ENCODE results near the gene CFAP157.
A peak's percentile ranks its signal among the peaks of the same experiment; 100 is the strongest.
"Not testable (repeated sequence)": the region's sequence is repeated elsewhere in the genome, so short reads cannot be mapped to it uniquely, and the experiment has no call there.

The CFAP157 gene

GRCh38 chr9:127739614-127740330, 33.0 kb downstream of the CFAP157 start:
- DNase-seq, result no peak

GRCh38 chr9:127741831-127742434, 35.1 kb downstream of the CFAP157 start:
- no peak for DNase-seq

GRCh38 chr9:127742435-127743088, 35.8 kb downstream of the CFAP157 start:
- no peak for DNase-seq

- DNase-seq, result no peak
These were observed 37.8 kb downstream of the CFAP157 start for GRCh38 chr9:127744398-127745110.

GRCh38 chr9:127746959-127747569, 40.3 kb downstream of the CFAP157 start:
- no peak for DNase-seq

- no peak for DNase-seq
These were observed 42.5 kb downstream of the CFAP157 start for GRCh38 chr9:127749090-127749787.

GRCh38 chr9:127751269-127752054, 44.7 kb downstream of the CFAP157 start:
- no peak for DNase-seq

- DNase-seq, result no peak
These were observed 46.4 kb downstream of the CFAP157 start for GRCh38 chr9:127753148-127753547.

- DNase-seq, result no peak
These were observed 46.8 kb downstream of the CFAP157 start for GRCh38 chr9:127753622-127754021.

- DNase-seq, result no peak
These were observed 47.6 kb downstream of the CFAP157 start for GRCh38 chr9:127754099-127755060.

- no peak for DNase-seq
These were observed 48.6 kb downstream of the CFAP157 start for GRCh38 chr9:127755061-127756060.

GRCh38 chr9:127756233-127756632, 49.4 kb downstream of the CFAP157 start:
- no peak for DNase-seq

GRCh38 chr9:127756776-127757175, 50.0 kb downstream of the CFAP157 start:
- DNase-seq, result not testable (repeated sequence)

GRCh38 chr9:127758843-127759242, 52.1 kb downstream of the CFAP157 start:
- DNase-seq, result no peak

GRCh38 chr9:127761061-127761460, 54.3 kb downstream of the CFAP157 start:
- DNase-seq, result no peak

- DNase-seq, result no peak
These were observed 54.7 kb downstream of the CFAP157 start for GRCh38 chr9:127761491-127761956.

GRCh38 chr9:127762111-127762676, 55.4 kb downstream of the CFAP157 start:
- DNase-seq, result no peak

GRCh38 chr9:127763918-127764384, 57.2 kb downstream of the CFAP157 start:
- DNase-seq, result peak in 1 of 2 donors; percentile 46
